GM18499 (cell line): ENCODE data around the gene SPRY4.
"Not testable (repeated sequence)": the region's sequence is repeated elsewhere in the genome, so short reads cannot be mapped to it uniquely, and the experiment has no call there.

Experiments used
- ATAC-seq: cut with Tn5 transposase; IDR thresholded peaks from one replicate; pipeline ENCODE4 v1.9.1; 2021; ENCODE audit warnings: moderate number of reproducible peaks; ENCODE audit not compliant: insufficient read depth, unreplicated experiment

The SPRY4 gene

DNA sequence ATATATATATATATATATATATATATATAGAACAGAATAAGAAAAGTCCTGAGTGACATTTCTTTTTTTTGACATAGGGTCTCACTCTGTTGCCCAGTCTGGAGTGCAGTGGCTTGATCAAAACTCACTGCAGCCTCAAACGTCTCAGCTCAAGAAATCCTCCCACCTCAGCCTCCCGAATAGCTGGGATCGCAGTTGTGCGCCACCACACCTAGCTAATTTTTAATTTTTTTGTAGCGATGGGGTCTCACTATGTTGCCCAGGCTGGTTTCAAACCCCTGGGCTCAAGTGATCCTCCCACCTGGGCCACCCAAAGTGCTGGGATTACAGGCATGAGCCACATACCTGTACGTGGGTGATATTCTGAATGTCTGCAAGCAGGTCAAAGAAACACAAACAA is 48.3 kb downstream of the SPRY4 start:
- ATAC-seq = no peak

DNA sequence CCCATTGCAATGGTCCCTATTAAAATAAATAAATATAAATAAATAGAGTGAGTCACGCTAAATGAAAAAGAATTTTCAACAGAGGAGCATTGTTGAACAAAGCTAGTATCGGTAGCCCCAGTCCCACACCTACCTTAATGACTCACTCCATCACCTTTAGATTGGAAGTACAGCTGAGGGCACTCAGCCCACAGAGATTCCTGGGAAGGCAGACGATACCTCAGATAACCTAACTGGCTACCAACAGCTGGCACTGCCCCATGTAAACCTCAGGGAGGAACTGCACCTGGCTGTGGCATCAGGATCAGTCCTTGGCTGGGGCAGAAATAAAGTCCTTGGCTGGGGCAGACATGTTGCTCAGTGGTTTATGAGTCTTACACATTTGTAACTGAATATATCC is 49.3 kb downstream of the SPRY4 start:
- ATAC-seq = no peak

DNA sequence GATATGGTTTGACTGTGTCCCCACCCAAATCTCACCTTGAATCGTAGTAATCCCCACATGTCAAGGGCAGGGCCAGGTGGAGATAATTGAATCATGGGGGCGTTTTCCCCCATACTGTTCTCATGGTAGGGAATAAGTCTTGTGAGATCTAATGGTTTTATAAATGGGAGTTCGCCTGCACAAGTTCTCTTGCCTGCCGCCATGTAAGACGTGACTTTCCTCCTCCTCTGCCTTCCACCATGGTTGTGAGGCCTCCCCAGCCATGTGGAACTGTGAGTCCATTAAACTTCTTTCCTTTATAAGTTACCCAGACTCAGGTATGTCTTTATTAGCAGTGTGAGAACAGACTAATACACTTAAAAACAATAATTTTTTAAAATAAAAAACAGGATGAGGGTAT is 52.2 kb downstream of the SPRY4 start:
- ATAC-seq = not testable (repeated sequence)

DNA sequence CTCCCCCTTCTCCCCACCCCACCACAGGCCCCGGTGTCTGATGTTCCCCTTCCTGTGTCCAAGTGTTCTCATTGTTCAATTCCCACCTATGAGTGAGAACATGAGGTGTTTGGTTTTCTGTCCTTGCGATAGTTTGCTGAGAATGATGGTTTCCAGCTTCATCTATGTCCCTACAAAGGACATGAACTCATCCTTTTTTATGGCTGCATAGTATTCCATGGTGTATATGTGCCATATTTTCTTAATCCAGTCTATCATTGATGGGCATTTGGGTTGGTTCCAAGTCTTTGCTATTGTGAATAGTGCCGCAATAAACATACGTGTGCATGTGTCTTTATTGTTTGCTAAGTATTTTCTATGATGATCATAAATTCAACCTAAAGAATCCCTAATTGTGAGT is 60.7 kb downstream of the SPRY4 start:
- not testable (repeated sequence) for ATAC-seq

DNA sequence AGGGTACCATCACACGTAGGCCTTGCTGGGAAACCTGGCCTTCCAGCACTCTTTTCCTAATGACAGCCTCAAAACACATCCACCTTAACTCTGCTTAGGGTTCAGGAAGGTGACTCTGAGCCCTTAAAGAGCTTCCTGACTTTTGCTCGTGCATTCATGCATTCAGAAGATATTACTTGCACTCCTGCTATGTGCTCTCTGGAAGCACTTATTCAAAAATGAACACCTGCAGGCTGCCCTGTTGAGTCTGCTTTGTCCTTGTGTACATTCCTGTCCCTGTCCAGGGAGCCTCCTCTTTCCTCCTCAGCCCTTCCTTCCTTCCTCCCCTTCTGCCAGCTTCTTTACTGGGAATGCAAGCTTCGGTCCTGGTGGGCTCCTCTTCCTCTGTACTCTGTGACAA is 61.5 kb downstream of the SPRY4 start:
- ATAC-seq = no peak

DNA sequence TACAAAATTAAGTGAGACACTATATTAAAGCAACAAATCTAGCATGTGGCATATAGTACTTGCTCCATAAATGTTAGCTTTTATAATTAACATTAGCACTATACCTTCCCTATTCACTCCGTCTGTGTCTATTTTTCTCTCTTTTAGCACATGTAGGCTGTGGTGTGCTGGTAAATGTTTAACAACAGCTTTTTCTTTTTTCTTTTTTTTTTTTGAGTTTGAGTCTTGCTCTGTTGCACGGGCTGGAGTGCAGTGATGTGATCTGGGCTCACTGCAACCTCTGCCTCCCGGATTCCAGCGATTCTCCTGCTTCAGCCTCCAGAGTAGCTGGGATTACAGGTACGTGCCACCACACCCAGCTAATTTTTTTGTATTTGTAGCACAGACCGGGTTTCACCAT is 62.1 kb downstream of the SPRY4 start:
- no peak for ATAC-seq
